Measurements from ENCODE around the gene PIKFYVE.
A peak's percentile ranks its signal among the peaks of the same experiment; 100 is the strongest.

Gene PIKFYVE

GRCh38 chr2:208304695-208305094 lies 38.6 kb downstream of the PIKFYVE start:
- H3K36me3 ChIP-seq (ENCODE audit: low read length) = peaks cover 27% of the 10 kb centered on the region; the same call in 1 of the 2 replicates
- TF ChIP-seq EZH2phosphoT487 (conservative IDR thresholded peaks at IDR 0.05; ENCODE audit: low read length) (no peak), CTCF (IDR thresholded peaks at IDR 0.05; ENCODE audit: insufficient read depth, low read length, poor library complexity, severe bottlenecking) (no peak)

GRCh38 chr2:208306291-208306690 lies 40.2 kb downstream of the PIKFYVE start:
- H3K4me2 ChIP-seq (ENCODE audit: low read depth, low read length, poor library complexity, severe bottlenecking) = no peak overlapping the region
- no peak overlapping the region for H3K4me3 ChIP-seq (ENCODE audit: insufficient read depth, low read length, poor library complexity, severe bottlenecking)
- no peaks in the 10 kb centered on the region for H3K9me2 ChIP-seq (replicated peaks; ENCODE audit: insufficient read depth, low read length)
- TF ChIP-seq EZH2phosphoT487 (conservative IDR thresholded peaks at IDR 0.05; ENCODE audit: low read length) (no peak), CTCF (IDR thresholded peaks at IDR 0.05; ENCODE audit: insufficient read depth, low read length, poor library complexity, severe bottlenecking) (no peak)
- H2AFZ ChIP-seq (ENCODE audit: low read depth, low read length, severe bottlenecking) = no peak overlapping the region
- H3K27me3 ChIP-seq (ENCODE audit: low read length) = no peaks in the 10 kb centered on the region
- no peak overlapping the region for H3K9ac ChIP-seq (ENCODE audit: low read length)
- peaks cover 21% of the 10 kb centered on the region; the same call in 1 of the 2 replicates for H3K36me3 ChIP-seq (ENCODE audit: low read length)
- no peaks in the 10 kb centered on the region for H3K9me3 ChIP-seq (ENCODE audit: insufficient read depth, low read length)
- no peaks in the 10 kb centered on the region for H4K20me1 ChIP-seq (ENCODE audit: low read depth, low read length)
- no peaks in the 10 kb centered on the region for H3K79me2 ChIP-seq (ENCODE audit: insufficient read depth, low read length)
- H3F3A ChIP-seq (ENCODE audit: insufficient read depth) = peaks cover 2% of the 10 kb centered on the region; the same call in 1 of the 2 replicates
- no peak overlapping the region for H3K27ac ChIP-seq (ENCODE audit: low read depth, low read length)

More at GRCh38 chr2:208304695-208305094, 38.6 kb downstream of the PIKFYVE start:
- no peaks in the 10 kb centered on the region for H3F3A ChIP-seq (ENCODE audit: insufficient read depth)
- H3K4me2 ChIP-seq (ENCODE audit: low read depth, low read length, poor library complexity, severe bottlenecking) = no peak overlapping the region
- H3K27ac ChIP-seq (ENCODE audit: low read depth, low read length) = no peak overlapping the region
- H3K9me3 ChIP-seq (ENCODE audit: insufficient read depth, low read length) = no peaks in the 10 kb centered on the region
- no peaks in the 10 kb centered on the region for H3K79me2 ChIP-seq (ENCODE audit: insufficient read depth, low read length)
- no peak overlapping the region for H3K4me3 ChIP-seq (ENCODE audit: insufficient read depth, low read length, poor library complexity, severe bottlenecking)
- H2AFZ ChIP-seq (ENCODE audit: low read depth, low read length, severe bottlenecking) = no peak overlapping the region
- H3K9ac ChIP-seq (ENCODE audit: low read length) = no peak overlapping the region
- H4K20me1 ChIP-seq (ENCODE audit: low read depth, low read length) = no peaks in the 10 kb centered on the region
- no peaks in the 10 kb centered on the region for H3K9me2 ChIP-seq (replicated peaks; ENCODE audit: insufficient read depth, low read length)
- H3K27me3 ChIP-seq (ENCODE audit: low read length) = no peaks in the 10 kb centered on the region

GRCh38 chr2:208311321-208311720 lies 45.3 kb downstream of the PIKFYVE start:
- H3K36me3 ChIP-seq (ENCODE audit: low read length) = peaks cover 16% of the 10 kb centered on the region
- no peak overlapping the region for H2AFZ ChIP-seq (ENCODE audit: low read depth, low read length, severe bottlenecking)
- H3K27me3 ChIP-seq (ENCODE audit: low read length) = no peaks in the 10 kb centered on the region
- 0 out of 2 replicates have a peak, but pooled peaks cover 3% of the 10 kb centered on the region for H4K20me1 ChIP-seq (ENCODE audit: low read depth, low read length)
- peaks cover 5% of the 10 kb centered on the region; the same call in 1 of the 2 replicates for H3F3A ChIP-seq (ENCODE audit: insufficient read depth)
- H3K9me2 ChIP-seq (replicated peaks; ENCODE audit: insufficient read depth, low read length) = no peaks in the 10 kb centered on the region
- H3K4me2 ChIP-seq (ENCODE audit: low read depth, low read length, poor library complexity, severe bottlenecking) = peak overlapping the region; percentile 30
- TF ChIP-seq CTCF (IDR thresholded peaks at IDR 0.05; ENCODE audit: insufficient read depth, low read length, poor library complexity, severe bottlenecking) (no peak), EZH2phosphoT487 (conservative IDR thresholded peaks at IDR 0.05; ENCODE audit: low read length) (no peak)
- no peaks in the 10 kb centered on the region for H3K9me3 ChIP-seq (ENCODE audit: insufficient read depth, low read length)
- no peaks in the 10 kb centered on the region for H3K79me2 ChIP-seq (ENCODE audit: insufficient read depth, low read length)
- peak overlapping the region; percentile 0; the same call in 1 of the 2 replicates for H3K27ac ChIP-seq (ENCODE audit: low read depth, low read length)
- H3K4me3 ChIP-seq (ENCODE audit: insufficient read depth, low read length, poor library complexity, severe bottlenecking) = no peak overlapping the region
- H3K9ac ChIP-seq (ENCODE audit: low read length) = no peak overlapping the region
